GM06990 (cell line): ENCODE results near the gene FBF1.

Experiments used
- DNase-seq: peaks from one replicate; pipeline ENCODE4 v3.0.0-alpha.2; 2011; ENCODE audit not compliant: insufficient read length; ENCODE audit errors: extremely low read depth
- H3K27me3 ChIP-seq: replicated peaks from 2 replicates; pipeline ENCODE4 v1.6.0; 2011; ENCODE audit warnings: low read length; ENCODE audit not compliant: control insufficient read depth, insufficient read depth
- H3K36me3 ChIP-seq: 2 replicates; pipeline ENCODE4 v1.5.1; 2011; ENCODE audit warnings: low read length; ENCODE audit not compliant: control insufficient read depth, insufficient read depth
- H3K4me3 ChIP-seq: replicated peaks from 2 replicates; pipeline ENCODE4 v1.5.1; 2011; ENCODE audit warnings: low read depth, mild to moderate bottlenecking, control low read depth, low read length
- CTCF ChIP-seq: IDR thresholded peaks from 2 replicates; pipeline ENCODE4 v1.5.1; 2011; ENCODE audit warnings: low read length, control low read depth, mild to moderate bottlenecking, inconsistent platforms; ENCODE audit not compliant: insufficient read depth, poor library complexity, severe bottlenecking

FBF1 gene

DNA sequence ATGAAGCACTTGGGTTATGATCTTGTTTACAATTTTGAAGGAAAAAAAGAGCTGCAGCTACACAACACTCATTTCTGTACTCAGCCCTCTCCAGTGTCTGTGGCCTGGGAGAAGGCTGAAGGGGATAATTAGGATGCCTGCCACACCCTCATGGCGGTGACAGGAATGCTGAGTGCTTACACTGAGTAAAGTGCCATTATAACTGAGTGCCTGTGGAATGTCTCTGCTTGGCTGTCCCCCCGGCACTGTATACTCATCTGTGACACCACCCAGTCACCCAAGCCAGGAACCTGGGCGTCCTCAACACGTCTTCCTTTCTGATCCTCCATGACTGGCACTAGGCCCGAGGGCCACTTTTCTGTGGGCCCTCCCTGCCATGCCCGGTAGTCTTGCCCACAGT lies 32.6 kb downstream of the FBF1 start:
- no peak overlapping the region for H3K4me3 ChIP-seq
- no peaks in the 10 kb centered on the region; the same call in 1 of the 2 replicates for H3K36me3 ChIP-seq
- no peak for TF ChIP-seq CTCF
- DNase-seq, result no peak
- H3K27me3 ChIP-seq, result no peaks in the 10 kb centered on the region

DNA sequence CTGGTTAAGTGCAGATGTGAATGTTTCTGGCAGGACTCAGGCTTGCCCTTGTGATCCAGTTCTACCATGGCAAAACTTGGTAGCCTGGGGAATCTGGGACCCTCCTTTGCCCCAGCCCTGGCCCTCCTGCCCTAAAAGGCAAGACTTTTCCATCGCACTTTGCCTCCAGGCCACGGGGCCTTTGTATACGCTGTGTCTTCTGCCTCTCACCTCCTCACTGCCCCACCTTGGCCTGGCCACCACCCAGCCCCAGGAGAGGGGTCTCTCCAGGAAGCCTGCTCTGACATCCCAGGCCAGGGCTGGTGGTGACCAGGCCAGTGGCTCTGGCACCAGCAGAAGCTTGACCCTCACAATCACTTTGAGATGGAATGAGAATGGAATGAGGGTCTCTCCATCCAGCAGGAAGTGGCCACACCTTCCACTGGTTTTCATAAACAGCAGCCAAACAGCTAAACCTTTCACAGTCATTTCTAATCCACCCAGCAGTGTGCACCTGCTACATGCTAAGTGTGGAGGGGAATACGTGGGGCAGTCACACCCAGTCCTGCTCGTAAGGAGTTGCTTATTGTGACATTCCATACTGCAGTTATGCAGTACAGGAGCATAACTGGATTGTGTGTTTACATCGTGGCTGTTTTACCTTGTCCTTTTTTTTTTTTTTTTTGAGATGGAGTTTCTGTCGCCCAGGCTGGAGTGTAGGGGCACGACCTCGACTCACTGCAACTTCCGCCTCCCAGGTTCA lies 34.5 kb downstream of the FBF1 start:
- no peak for DNase-seq
- TF ChIP-seq CTCF, result no peak

GRCh38 chr17:75904749-75905521 lies 35.9 kb downstream of the FBF1 start, which contains the start of gene MRPL38:
Gene MRPL38 (minus strand): TSS chr17:75904884. CDS start chr17:75904875, 9 bp downstream.
- TF ChIP-seq CTCF, result peak; percentile 87
- Histone ChIP-seq H3K27me3 (no peaks in the 10 kb centered on the region), H3K4me3 (peak within 1 kb of the TSS; percentile 88), H3K36me3 (peaks cover 11% of the 10 kb centered on the region)
- DNase-seq, result peak; percentile 98

More for the DNA sequence above, 34.5 kb downstream of the FBF1 start:
- no peaks in the 10 kb centered on the region for H3K27me3 ChIP-seq
- H3K36me3 ChIP-seq, result peaks cover 4% of the 10 kb centered on the region
- H3K4me3 ChIP-seq, result no peak overlapping the region

DNA sequence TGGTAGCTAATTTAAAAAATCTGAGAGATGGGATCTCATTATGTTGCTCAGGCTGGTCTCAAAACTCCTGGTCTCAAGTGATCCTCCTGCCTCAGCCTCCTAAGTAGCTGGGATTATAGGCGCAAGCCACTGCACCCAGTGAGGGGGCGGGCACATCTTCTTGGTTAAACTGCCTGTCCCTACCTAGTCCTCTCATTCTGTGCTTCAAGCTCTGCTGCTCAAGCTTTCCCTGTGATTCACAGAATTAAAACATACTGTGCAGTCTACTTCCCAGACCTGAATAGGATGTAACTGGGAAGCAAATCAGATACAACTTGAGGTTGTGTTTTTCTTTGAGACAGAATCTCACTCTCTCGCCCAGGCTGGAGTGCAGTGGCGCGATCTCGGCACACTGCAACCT lies 38.4 kb downstream of the FBF1 start:
- H3K4me3 ChIP-seq, result no peak overlapping the region
- H3K36me3 ChIP-seq, result peaks cover 15% of the 10 kb centered on the region
- no peak for DNase-seq
- no peak for TF ChIP-seq CTCF
- H3K27me3 ChIP-seq, result no peaks in the 10 kb centered on the region

DNA sequence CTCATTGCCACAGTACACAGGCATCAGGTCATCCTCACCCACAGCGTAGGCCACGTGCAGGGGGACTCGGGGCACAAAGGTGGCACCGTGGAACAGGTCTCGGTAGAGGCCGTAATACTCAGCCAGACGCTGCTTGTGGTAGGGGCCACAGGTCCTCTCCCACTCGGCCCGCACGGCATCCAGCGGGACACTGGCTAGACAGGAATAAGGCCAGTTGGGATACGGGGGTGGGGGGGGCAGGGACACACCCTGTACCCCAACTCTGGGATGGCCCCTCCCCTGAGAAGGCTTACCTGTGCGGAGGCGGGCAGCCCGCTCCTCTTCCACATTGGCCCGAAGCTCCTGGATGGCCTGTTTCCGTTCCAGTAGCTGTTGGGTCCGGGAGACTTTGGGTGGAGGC lies 39.1 kb downstream of the FBF1 start:
- H3K27me3 ChIP-seq, result no peaks in the 10 kb centered on the region
- TF ChIP-seq CTCF, result no peak
- peaks cover 15% of the 10 kb centered on the region for H3K36me3 ChIP-seq
- no peak overlapping the region for H3K4me3 ChIP-seq
- no peak for DNase-seq
